Stimulated activated CD4-positive, alpha-beta T cell treated with anti-CD3 and anti-CD28 coated beads, Interleukin-12 subunit alpha, Interleukin-12 subunit beta, amount 100 ng/mL, for 4 hours (primary cell): ENCODE results near the gene STAB1.

ENCODE experiments used
- DNase-seq: peaks from one replicate; pipeline ENCODE4 v3.0.0-alpha.2; 2020

STAB1 gene

DNA sequence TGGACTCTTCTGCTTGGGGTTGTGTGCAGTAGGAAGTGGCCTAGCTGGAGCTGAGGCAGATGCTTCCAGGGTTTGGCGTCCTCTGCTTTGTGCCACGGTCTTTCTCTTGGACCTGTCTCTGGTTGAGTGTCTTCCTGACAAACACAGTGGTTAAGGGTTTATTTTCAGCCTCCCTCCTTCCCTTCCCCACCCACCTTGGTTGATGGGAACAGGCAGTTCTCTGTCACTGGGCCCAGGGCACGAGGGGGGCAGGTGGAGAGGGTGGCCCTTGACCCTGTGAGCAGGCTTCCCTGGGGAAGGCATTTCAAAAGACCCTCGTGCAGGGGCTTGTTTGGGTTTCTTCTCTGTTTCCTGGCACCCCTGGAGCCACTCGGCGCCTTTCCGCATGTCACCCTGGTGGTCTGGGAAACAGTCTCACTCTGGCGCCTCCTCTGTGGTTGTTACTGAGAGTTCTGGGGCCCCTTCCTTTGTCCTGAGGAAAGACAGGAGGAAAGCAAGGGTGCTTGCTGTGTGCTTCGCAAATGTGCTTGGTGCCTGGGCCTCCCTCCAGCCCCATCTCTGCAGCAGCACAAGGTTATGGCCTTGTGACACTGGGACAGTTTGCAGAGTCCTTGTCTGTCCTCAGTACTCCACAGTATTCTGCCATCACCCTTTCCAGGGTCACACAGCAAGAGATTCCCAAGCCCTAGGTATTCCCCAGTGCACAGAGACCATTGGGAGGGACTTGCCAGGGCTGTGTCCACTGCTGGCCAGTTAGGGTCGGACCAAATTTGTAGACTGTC lies 10.3 kb upstream of the STAB1 start:
- no peak for DNase-seq

DNA sequence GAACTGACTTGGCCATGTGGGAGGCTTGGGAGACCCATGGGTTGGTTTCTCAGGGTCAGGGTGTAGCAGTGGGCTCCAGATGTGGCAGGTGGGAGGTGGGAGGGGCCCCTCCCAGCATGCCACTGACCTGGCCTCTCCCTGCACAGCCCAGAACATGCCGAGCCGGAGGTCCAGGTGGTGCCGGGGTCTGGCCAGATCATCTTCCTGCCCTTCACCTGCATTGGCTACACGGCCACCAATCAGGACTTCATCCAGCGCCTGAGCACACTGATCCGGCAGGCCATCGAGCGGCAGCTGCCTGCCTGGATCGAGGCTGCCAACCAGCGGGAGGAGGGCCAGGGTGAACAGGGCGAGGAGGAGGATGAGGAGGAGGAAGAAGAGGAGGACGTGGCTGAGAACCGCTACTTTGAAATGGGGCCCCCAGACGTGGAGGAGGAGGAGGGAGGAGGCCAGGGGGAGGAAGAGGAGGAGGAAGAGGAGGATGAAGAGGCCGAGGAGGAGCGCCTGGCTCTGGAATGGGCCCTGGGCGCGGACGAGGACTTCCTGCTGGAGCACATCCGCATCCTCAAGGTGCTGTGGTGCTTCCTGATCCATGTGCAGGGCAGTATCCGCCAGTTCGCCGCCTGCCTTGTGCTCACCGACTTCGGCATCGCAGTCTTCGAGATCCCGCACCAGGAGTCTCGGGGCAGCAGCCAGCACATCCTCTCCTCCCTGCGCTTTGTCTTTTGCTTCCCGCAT lies 7.9 kb upstream of the STAB1 start:
- DNase-seq = no peak

DNA sequence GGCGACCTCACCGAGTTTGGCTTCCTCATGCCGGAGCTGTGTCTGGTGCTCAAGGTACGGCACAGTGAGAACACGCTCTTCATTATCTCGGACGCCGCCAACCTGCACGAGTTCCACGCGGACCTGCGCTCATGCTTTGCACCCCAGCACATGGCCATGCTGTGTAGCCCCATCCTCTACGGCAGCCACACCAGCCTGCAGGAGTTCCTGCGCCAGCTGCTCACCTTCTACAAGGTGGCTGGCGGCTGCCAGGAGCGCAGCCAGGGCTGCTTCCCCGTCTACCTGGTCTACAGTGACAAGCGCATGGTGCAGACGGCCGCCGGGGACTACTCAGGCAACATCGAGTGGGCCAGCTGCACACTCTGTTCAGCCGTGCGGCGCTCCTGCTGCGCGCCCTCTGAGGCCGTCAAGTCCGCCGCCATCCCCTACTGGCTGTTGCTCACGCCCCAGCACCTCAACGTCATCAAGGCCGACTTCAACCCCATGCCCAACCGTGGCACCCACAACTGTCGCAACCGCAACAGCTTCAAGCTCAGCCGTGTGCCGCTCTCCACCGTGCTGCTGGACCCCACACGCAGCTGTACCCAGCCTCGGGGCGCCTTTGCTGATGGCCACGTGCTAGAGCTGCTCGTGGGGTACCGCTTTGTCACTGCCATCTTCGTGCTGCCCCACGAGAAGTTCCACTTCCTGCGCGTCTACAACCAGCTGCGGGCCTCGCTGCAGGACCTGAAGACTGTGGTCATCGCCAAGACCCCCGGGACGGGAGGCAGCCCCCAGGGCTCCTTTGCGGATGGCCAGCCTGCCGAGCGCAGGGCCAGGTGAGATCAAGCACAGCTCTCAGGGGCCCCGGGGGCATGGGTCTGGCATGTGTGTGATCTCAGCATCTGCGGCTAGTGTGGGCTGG lies 7.1 kb upstream of the STAB1 start:
- DNase-seq = no peak

DNA sequence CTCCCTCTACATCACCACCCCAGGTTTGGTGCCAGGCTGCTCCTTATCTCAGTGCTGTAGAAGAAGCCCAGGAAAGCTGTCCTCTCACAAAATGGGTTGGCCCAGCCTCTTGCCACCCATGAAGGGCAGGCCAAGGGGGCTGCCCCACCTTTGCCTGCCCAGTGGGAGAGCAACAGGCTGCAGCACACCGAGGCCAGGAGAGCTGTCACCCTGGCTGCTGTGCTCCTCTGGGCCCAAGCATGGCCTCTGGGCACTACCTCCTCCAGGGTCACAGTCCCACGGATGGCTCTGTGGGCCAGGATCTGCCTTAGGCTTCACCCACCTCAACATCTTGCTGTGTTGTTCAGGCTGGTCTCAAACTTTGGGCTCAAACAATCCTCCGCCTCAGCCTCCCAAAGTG lies 6.4 kb upstream of the STAB1 start:
- no peak for DNase-seq

DNA sequence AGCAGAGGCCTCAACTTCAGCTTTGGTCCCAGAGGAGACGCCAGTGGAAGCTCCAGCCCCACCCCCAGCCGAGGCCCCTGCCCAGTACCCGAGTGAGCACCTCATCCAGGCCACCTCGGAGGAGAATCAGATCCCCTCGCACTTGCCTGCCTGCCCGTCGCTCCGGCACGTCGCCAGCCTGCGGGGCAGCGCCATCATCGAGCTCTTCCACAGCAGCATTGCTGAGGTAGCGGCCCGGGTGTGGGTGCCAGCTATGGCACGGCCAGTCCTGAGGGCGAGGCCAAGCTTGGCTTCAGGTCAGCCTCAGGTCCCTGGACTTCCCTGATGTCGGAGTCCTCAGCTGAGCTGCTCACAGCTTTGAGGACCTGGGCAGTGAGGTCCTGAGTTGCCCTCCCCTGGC lies 5.7 kb upstream of the STAB1 start:
- DNase-seq = no peak

DNA sequence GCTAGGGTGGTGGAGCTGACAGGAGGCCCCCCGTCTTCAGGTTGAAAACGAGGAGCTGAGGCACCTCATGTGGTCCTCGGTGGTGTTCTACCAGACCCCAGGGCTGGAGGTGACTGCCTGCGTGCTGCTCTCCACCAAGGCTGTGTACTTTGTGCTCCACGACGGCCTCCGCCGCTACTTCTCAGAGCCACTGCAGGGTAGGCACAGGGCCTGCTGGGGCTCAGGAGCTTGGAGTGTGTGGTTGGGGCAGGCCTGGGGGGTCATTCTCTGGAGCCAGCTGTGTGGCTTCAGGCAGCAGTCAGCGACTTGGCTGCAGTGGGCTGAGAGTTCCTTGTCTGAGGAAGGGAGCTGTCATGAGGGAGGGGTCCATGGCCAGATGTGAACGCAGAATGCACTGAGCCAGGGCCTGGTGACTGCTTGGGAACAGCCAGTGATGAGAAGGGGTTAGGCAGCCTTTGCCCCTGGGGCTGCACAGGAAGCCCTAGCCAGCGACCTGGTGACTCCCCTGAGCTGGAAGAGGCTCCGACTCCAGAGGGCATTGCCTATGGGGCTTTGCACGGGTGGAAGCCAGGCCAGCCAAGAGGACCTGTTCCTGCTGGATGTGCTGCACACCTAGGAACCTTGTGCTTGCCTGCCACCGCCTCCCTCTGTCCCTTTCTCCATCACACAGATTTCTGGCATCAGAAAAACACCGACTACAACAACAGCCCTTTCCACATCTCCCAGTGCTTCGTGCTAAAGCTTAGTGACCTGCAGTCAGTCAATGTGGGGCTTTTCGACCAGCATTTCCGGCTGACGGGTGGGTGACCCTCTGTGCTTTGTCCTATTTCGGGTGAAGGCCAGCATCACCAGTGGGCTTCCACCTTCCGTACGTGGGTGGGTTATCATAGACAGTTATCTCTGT lies 4.9 kb upstream of the STAB1 start:
- DNase-seq = no peak

DNA sequence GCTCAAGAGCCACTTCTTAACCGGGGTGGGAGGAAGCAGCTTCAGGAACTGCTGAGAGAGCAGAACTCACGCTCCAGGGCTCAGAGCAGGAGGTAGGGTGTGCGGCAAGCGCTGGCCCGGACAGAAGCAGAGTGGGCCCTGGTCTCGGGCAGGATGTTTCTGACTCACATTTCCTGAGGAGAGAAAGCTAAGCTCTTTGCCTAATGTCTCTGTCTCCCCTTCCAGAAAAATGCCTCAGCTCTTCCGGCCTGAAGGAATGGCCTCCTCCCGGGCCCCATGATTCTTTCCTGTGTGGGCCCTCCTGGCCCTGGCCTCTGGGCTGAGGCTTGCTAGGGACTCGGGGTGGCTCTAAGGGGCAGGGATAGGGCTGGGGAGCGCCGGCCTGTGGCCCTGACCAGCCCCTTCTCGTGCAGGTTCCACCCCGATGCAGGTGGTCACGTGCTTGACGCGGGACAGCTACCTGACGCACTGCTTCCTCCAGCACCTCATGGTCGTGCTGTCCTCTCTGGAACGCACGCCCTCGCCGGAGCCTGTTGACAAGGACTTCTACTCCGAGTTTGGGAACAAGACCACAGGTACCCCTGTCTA lies 4.1 kb upstream of the STAB1 start:
- no peak for DNase-seq

DNA sequence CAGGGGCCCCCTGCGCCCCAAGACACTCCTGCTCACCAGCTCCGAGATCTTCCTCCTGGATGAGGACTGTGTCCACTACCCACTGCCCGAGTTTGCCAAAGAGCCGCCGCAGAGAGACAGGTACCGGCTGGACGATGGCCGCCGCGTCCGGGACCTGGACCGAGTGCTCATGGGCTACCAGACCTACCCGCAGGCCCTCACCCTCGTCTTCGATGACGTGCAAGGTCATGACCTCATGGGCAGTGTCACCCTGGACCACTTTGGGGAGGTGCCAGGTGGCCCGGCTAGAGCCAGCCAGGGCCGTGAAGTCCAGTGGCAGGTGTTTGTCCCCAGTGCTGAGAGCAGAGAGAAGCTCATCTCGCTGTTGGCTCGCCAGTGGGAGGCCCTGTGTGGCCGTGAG lies 3.1 kb upstream of the STAB1 start:
- DNase-seq = no peak

DNA sequence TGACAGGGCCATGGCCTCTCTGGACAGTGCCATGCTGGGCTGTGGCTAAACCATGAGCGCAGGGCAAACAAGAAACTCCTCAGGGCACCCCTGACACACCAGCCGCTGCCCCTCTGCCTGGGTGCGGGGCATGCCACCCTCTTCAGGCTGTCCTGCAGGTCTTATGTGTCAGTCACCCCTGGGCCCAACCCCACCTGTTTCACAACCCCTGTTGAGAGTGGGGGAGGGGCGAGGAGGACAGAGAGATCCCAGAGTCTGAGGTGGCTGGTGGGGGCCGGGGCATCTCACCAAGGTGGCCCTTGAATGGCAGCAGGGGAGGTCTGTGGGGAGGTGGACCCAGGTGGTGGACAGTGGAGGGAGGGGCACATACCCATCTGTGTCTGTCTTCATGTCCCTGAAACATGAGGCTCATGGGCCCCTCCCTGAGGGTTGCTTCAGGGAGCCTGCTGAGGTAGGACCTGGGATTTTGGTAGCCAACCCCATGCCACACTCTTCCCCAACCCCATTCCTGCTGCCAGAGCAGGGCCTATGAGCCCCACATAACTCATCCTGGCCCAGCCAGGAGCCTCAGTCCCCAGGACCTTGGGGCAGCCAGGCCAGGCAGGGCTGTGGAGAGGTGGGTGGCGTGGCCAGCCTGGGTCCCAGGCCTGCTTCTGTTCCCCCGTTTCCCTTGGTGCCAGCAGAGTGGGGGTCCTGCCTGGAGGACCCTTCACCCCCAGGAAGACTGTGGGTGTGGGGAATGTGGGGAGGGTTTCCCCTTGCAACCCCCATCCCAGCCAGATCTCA lies 1.7 kb upstream of the STAB1 start:
- DNase-seq = no peak

DNA sequence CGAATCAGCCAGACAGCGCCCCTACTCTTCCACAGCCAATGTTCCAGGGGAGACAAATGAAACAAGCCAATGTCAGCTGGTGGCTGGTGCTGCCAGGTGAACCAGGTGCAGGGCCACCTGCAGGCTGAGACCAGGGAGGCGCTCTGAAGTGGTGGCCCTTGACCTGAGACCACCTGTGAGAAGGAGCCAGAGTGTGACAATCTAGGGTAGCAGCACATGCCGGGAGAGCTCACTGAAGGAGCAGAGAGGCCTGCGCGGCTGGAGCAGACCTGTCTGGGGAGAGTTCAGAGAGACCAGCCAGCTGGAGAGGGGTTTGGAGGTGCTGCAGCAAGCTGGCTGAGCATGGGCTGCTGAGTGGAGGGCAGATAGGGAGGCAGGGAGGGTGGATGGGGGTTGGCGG lies 693 bp upstream of the STAB1 start:
- DNase-seq = no peak

DNA sequence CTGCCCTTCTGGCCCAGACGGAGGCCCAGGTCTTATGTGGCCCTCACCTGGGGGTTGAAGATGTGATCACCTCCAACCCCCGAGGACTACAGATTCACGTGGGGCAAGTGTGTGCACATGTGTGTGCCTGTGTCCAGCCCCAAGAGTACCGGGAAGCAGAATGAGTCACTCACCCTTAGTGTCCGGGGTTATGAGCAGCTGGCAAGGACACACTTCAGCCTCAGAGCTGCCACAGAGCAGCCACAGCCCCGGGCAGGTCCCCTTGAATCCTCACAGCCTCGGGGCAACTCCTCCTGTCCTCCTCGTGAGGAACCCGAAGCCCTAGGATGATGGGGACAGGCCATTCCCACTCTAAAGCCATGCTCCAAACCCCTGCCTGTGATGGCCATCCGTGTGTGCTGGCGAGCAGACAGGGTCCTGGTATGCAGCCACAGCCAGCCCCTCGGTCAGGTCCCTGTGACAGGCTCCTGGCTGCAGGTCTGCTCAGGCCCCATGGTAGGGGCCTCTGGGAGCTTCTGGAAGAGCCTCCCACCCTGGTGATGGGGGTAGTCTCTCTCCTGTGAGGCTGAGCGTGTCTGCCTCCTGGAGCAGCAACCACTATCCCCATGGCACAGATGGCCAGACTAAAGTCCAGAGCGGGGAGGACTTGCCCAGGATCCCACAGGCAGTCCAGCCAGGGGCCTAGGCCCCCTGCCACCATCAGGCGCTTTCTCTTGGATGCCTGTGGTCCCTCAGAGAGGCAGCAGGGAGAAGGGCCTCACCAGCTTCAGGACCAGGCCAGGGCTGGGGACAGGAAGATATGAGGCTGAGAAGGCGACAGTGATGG lies 852 bp downstream of the STAB1 start:
- DNase-seq = no peak

DNA sequence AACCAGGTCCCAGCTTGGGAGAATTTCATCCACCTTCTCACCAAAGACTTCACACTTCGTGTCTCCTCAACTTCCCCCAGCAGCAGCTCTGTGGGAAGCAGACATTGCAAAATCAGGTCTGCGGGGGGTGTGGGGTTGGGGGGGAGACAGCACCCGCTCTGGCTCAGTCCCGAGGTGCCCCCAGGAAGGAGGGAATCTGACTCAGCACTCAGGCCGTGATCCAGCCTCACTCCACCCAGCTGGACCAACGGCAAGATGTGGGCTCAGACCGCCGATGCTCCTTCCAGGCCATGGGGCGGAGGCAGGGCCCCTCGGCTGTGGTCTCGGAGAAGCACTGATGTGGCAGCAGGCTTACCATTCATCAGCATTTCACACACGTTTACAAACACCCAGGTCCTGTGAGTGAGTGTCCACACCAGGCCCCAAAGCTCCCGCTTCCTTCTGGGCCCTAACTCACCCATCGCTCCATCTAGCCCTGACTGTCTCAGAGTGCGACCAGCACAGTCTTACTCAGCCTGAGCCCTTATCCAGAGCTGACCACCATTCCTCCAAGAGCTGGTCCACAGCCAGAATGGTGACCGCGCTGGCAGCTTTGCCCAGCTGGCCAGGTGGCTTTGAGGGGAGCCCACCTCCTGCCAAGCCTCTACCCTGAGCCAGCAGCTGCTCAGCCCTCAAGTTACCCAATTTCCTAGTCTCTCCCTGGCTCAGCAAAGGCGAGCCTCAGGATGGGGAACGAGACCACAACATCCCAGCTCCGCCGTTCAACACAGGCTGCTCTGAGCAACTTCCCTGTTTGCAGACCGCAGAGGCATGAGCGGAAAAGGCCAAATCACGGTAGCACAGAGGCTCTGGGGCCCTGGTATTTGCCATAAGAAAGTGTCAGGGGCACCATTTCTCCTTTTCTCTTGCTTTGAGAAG lies 3.3 kb downstream of the STAB1 start:
- no peak for DNase-seq

DNA sequence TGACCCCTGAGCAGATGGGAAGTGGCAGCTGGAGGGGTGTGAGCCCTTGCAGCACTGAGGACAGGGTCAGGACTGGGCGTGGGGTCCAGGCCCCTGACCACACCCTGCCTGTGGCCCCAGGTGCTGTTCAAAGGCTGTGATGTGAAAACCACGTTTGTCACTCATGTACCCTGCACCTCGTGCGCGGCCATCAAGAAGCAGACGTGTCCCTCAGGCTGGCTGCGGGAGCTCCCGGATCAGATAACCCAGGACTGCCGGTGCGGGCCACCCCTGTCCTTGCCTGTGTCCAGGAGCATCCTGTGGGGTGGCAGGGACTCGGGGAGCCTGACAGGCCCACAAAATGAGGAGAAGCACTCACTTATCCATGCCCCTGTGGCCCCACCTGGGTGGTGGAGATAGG lies 5.9 kb downstream of the STAB1 start:
- DNase-seq = no peak

DNA sequence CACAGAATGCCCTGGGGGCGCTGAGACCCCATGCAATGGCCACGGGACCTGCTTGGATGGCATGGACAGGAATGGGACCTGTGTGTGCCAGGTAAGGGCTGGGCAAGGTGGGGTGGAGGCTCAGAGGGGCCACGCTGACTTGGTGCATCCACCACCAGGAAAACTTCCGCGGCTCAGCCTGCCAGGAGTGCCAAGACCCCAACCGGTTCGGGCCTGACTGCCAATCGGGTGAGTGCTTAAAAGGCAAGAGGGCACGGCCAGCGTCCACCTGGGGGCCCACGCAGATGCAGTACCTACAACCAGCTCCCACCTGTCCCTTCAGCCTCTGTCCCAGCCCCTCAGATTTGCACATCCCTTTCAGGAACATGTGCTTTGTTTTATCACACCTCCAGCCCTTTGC lies 6.9 kb downstream of the STAB1 start:
- no peak for DNase-seq

DNA sequence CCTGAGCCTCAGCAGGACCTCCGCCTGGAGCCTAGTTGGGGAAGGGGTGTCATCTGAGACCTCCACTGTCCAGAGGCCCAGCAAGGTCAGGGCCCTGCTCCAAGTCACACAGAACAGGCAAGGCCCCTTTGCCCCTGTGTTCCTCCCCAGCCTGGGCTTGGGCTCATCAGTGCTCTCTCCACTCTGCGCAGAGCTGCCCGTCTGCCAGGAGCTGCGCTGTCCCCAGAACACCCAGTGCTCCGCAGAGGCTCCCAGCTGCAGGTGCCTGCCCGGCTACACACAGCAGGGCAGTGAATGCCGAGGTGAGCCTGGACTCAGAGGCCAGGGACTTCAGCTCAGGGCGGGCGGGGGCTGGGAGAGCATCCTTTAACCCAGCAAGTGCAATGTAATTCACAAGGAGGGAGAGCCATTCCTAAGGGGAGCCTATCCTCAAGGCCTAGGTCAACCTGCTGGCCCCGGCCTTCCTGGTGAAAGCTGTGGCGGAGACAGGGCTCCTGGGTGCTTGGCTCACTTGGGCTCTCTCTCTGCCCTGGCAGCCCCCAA lies 7.7 kb downstream of the STAB1 start:
- DNase-seq = no peak

DNA sequence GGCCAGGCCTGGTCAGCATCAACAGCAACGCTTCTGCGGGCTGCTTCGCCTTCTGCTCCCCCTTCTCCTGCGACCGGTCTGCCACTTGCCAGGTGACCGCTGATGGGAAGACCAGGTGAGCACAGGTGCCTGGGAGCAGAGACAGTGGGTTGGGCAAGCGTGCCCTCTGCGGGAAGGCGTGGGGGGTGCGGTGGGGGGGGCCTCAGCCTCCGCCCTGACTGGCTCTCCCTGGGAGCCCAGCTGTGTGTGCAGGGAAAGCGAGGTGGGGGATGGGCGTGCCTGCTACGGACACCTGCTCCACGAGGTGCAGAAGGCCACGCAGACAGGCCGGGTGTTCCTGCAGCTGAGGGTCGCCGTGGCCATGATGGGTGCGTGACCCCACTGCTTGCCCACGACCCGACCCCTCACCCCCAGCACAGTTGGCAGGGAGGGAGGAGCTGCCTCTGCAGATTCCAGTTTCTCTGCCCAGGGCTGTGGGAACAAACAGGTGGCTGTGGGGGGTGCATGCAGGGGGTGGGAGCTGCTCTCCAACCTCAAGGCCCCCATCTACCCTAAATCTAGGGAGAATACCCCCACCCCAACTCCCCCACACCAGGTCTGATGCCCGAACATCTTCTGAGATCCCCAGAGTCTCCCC lies 8.8 kb downstream of the STAB1 start:
- DNase-seq = no peak

DNA sequence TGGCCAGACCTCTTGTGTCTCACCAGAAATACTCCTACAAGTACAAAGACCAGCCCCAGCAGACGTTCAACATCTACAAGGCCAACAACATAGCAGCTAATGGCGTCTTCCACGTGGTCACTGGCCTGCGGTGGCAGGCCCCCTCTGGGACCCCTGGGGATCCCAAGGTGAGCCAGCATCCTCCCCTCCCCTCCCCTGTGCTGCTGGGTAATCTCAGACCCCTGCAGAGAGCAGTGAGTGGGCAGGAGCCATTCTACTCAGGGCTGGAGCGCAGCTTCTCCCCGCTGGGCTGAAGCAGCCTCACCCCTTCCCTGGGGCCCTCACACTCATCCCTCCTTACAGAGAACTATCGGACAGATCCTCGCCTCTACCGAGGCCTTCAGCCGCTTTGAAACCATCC lies 9.8 kb downstream of the STAB1 start:
- DNase-seq = no peak

DNA sequence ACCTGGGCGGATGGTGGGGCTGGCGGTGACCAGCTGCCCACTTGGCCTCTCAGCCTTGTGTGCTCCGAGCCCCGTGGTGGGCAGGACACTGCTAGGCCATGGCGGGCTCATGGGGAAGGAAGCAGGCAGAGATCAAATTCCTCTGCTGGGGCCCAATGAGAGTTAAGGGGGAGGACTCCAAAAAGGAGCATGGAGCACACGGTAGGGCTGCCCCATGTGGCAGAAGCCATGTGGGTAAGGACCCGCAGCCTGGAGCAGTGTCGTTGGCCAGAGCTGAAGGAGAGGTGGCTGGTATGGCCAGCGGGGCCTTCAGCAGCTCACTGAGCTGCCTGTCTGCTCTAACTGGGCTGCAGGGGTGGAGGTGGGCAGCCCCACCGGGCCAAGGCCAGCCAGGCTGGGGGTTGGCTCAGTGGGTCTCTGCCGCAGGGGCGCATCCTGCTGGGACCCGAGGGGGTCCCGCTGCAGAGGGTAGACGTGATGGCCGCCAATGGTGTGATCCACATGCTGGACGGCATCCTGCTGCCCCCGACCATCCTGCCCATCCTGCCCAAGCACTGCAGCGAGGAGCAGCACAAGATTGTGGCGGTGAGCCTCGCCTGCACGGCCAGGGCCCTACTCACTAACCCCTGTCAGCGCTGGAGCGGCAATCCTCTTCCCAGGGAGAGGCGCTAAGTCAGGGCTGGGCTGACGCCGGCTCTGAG lies 11.3 kb downstream of the STAB1 start:
- no peak for DNase-seq
